PFSK-1 (cell line): ENCODE data around the gene TUBGCP3.

Experiments
- FOXP2 ChIP-seq: optimal IDR thresholded peaks from 2 replicates; pipeline ENCODE3; 2011; ENCODE audit warnings: borderline replicate concordance, control low read depth, inconsistent platforms; ENCODE audit not compliant: insufficient read depth; ENCODE audit errors: extremely low read length, extremely low read depth
- POLR2AphosphoS5 ChIP-seq: IDR thresholded peaks from 2 replicates; pipeline ENCODE4 v1.6.1; 2012; ENCODE audit warnings: low read depth, mild to moderate bottlenecking, control low read depth, low read length, moderate library complexity
- SIN3A ChIP-seq: IDR thresholded peaks from 2 replicates; pipeline ENCODE4 v1.6.1; 2012; ENCODE audit warnings: mild to moderate bottlenecking, low read length, moderate library complexity, borderline replicate concordance; ENCODE audit not compliant: insufficient read depth
- TAF1 ChIP-seq: IDR thresholded peaks from 2 replicates; pipeline ENCODE4 v1.6.1; 2012; ENCODE audit warnings: low read length, control low read depth, borderline replicate concordance; ENCODE audit not compliant: insufficient read depth
- TF ChIP-seq, protein P1 (sequence below), 2 experiments: IDR thresholded peaks; 2 replicates each; pipeline versions ENCODE4 v1.6.1 to v1.8.0; 2011 to 2012; ENCODE audit warnings: low read depth in 2 of 2, low read length in 2 of 2, control low read depth in 1 of 2, inconsistent platforms in 1 of 2, mild to moderate bottlenecking in 1 of 2, moderate library complexity in 1 of 2; ENCODE audit not compliant: insufficient read depth in 1 of 2

The TUBGCP3 gene

DNA sequence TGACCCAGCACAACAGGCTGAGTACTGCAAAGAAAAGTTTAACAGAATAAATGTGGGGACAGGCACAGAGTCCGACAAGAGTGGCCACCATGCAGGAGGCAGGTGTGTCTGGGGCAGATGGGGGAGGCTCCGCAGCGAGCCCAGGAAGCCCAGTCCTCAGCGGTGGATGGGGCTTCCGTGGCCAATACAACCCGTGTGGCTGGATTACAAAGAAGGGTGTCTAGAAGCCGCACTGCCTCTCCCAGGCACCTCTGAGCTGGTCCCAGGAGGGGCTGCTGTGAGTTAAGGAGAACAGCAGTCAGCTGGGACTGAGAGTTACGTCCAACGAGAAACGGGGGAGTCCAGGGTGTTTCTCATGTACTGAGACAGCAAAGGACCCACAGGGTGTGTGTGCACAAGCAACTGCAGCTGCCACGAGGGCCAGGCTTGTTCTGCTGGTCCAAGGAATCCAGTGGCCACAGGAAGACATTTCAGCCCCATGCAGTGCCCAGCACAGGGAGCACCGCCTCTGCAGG is 141.5 kb downstream of the TUBGCP3 start:
- TF ChIP-seq, protein P1, sequence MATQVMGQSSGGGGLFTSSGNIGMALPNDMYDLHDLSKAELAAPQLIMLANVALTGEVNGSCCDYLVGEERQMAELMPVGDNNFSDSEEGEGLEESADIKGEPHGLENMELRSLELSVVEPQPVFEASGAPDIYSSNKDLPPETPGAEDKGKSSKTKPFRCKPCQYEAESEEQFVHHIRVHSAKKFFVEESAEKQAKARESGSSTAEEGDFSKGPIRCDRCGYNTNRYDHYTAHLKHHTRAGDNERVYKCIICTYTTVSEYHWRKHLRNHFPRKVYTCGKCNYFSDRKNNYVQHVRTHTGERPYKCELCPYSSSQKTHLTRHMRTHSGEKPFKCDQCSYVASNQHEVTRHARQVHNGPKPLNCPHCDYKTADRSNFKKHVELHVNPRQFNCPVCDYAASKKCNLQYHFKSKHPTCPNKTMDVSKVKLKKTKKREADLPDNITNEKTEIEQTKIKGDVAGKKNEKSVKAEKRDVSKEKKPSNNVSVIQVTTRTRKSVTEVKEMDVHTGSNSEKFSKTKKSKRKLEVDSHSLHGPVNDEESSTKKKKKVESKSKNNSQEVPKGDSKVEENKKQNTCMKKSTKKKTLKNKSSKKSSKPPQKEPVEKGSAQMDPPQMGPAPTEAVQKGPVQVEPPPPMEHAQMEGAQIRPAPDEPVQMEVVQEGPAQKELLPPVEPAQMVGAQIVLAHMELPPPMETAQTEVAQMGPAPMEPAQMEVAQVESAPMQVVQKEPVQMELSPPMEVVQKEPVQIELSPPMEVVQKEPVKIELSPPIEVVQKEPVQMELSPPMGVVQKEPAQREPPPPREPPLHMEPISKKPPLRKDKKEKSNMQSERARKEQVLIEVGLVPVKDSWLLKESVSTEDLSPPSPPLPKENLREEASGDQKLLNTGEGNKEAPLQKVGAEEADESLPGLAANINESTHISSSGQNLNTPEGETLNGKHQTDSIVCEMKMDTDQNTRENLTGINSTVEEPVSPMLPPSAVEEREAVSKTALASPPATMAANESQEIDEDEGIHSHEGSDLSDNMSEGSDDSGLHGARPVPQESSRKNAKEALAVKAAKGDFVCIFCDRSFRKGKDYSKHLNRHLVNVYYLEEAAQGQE (IDR thresholded peaks at IDR 0.05; ENCODE audit: insufficient read depth in 1 of 2, low read depth in 2 of 2, low read length in 2 of 2) = no peak
- no peak for TF ChIP-seq POLR2AphosphoS5
- TF ChIP-seq FOXP2 = no peak
- no peak for TF ChIP-seq TAF1
- no peak for TF ChIP-seq SIN3A

DNA sequence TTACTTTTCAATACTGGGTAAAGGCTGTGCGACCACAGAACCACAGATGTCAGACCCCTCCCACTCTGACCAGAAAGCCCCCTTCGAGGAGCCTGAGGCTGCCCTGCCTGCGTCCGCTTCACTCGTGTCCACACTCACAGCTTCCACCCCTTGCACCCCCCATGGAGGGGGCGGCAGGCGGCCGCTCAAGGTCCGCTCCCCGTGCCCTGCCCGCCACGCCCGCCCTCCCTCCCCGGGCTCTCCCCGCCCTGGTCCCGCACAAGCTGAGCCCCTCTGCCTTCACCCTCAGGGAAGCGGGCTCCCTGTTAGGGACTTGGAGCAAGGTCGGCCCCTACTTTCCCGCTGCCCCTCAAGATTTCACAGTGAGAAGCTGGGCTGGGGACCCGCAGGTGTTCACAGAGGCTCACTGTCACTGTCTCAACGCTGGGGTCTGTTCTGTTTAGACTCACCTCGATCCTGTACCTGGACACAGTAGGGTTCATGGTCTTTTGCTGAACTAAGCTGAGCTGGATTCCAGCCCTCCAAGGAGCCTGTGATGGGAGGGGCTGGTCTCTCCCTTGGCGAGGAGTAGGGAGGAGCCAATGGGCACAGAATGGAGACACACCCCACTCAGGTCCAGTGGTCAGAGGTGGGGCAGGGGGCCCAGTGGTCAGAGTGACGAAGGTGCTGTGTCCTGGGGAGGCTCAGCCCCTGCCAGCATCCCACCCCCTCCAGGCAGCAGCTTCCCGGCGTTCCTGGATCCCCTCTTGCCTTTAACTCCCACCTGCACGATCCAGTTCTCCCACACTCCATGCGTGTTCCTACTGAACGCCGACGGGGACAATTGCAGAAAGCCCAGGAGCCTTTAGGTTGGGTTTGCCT is 142.3 kb downstream of the TUBGCP3 start:
- TF ChIP-seq POLR2AphosphoS5 (no peak), FOXP2 (no peak), TAF1 (no peak), SIN3A (no peak)
- TF ChIP-seq, protein P1 (IDR thresholded peaks at IDR 0.05; ENCODE audit: insufficient read depth in 1 of 2, low read depth in 2 of 2, low read length in 2 of 2) = no peak

DNA sequence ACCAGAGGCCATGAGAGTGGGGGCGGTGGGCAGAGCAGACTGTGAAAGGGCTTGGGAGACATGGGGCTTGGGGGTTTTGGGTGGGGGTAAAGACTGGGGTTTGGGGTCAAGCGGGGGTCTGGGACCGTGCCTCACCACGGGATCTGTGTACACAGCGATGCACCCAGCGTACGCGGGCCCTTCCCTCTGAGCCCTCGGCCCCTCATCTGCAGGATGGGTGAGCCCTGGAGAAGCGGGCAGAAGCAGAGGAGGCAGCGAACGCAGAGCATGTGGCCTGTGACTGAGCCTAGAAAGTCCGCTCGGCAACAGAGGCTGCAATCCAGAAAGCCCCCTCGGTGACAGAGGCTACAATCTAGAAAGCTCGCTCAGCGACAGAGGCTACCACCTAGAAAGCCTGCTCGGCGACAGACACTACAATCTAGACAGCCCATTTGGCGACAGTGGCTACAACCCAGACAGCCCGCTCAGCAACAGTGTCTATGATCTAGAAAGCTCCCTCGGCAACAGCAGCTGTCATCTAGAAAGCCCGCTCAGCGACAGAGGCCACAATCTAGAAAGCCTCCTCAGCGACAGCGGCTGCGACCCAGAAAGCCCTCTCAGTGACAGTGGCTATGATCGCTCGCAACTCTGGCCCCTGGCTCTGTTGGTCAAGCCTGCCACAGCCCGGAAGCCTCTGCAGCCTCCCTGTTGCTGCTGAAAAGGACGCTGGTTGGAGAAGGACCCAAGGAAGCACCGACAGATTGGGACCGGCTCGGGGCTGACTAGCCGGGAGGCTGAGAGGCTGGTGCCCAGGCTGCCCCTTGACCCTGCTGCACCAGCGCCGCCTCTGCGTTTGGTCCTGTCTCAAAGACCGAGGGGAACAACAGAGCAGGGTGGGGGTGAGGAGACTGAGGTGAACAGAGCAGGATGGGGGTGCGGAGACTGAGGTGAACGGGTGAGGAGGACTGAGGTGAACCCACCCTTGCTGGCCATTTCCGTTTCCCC is 143.2 kb downstream of the TUBGCP3 start:
- TF ChIP-seq SIN3A (no peak), POLR2AphosphoS5 (no peak), TAF1 (no peak), FOXP2 (no peak)
- TF ChIP-seq, protein P1 (IDR thresholded peaks at IDR 0.05; ENCODE audit: insufficient read depth in 1 of 2, low read depth in 2 of 2, low read length in 2 of 2) = no peak

DNA sequence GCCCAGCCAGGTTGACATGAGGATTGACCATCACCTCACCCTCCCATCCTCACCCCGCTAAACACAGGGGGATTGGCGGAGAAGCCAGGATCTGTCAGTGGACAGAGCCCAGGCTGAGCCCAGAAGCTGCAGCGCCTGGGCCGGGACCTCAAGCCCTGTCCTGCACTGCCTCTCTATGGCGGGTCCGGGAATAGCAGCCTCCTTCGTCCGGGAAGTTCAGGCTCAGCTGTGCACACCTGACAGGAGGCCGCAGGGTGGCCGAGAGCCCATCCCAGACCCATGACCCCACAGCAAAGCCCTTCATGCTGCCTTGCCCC is 144.0 kb downstream of the TUBGCP3 start:
- TF ChIP-seq FOXP2 (no peak), POLR2AphosphoS5 (no peak), TAF1 (no peak), SIN3A (no peak)
- TF ChIP-seq, protein P1 (IDR thresholded peaks at IDR 0.05; ENCODE audit: insufficient read depth in 1 of 2, low read depth in 2 of 2, low read length in 2 of 2) = no peak
